Keratinocyte (primary cell): ENCODE results near the gene HIP1. TPM values are rescaled to one million over a fixed set of nuclear protein-coding genes. Genes with fewer than 3 reads are reported as not detected.

Experiments
- DNase-seq: peaks from one replicate; pipeline ENCODE4 v3.0.0-alpha.2; 2011; ENCODE audit warnings: low read depth, missing footprints, low spot score
- FAIRE-seq: peaks from 2 replicates; lab custom pipeline; 2011; peaks lifted over from hg19 to GRCh38; lab: Jason Lieb, UNC
- H2AFZ ChIP-seq: 2 replicates; pipeline ENCODE4 v1.6.0; 2012; ENCODE audit warnings: low read length, control low read depth, inconsistent platforms; ENCODE audit not compliant: control insufficient read depth
- H3K27ac ChIP-seq: 2 replicates; pipeline ENCODE4 v1.5.1; 2011; ENCODE audit warnings: low read length; ENCODE audit not compliant: control insufficient read depth, insufficient read depth
- H3K27me3 ChIP-seq: 3 replicates; pipeline ENCODE4 v1.6.0; 2011; ENCODE audit warnings: low read length; ENCODE audit not compliant: control insufficient read depth, insufficient read depth; ENCODE audit errors: extremely low read depth
- H3K36me3 ChIP-seq, 2 experiments: 2 replicates in 1 of 2; 3 replicates in 1 of 2; pipeline ENCODE4 v1.5.1; 2011; ENCODE audit warnings: low read length in 2 of 2, mild to moderate bottlenecking in 1 of 2; ENCODE audit not compliant: control insufficient read depth in 2 of 2, insufficient read depth in 2 of 2; ENCODE audit errors: extremely low read depth in 1 of 2
- H3K4me1 ChIP-seq: 3 replicates; pipeline ENCODE4 v1.5.1; 2011; ENCODE audit warnings: low read length; ENCODE audit not compliant: control insufficient read depth, insufficient read depth; ENCODE audit errors: extremely low read depth
- H3K4me2 ChIP-seq: 3 replicates; pipeline ENCODE4 v1.6.0; 2011; ENCODE audit warnings: low read depth, low read length; ENCODE audit not compliant: control insufficient read depth, insufficient read depth; ENCODE audit errors: extremely low read depth
- H3K4me3 ChIP-seq, 3 experiments: fragments of 200-600 bp in 1 of 3; sonication (generic) in 1 of 3; 2 replicates in 2 of 3; 3 replicates in 1 of 3; pipeline ENCODE4 v1.5.1; 2011 to 2016; ENCODE audit warnings: low read length in 3 of 3, mild to moderate bottlenecking in 3 of 3, control low read depth in 2 of 3, inconsistent platforms in 1 of 3, low read depth in 1 of 3, mixed read lengths in 1 of 3, mixed run types in 1 of 3, moderate library complexity in 1 of 3; ENCODE audit not compliant: control insufficient read depth in 2 of 3, insufficient read depth in 2 of 3; ENCODE audit errors: extremely low read depth in 1 of 3
- H3K79me2 ChIP-seq: 2 replicates; pipeline ENCODE4 v1.6.0; 2012; ENCODE audit warnings: low read length; ENCODE audit not compliant: control insufficient read depth, insufficient read depth
- H3K9ac ChIP-seq: 3 replicates; pipeline ENCODE4 v1.6.0; 2011; ENCODE audit warnings: low read length; ENCODE audit not compliant: control insufficient read depth, insufficient read depth; ENCODE audit errors: extremely low read depth
- H3K9me1 ChIP-seq: 3 replicates; pipeline ENCODE4 v1.6.0; 2011; ENCODE audit warnings: low read length; ENCODE audit not compliant: control insufficient read depth, insufficient read depth; ENCODE audit errors: extremely low read depth
- H3K9me3 ChIP-seq: 2 replicates; pipeline ENCODE4 v1.5.1; 2012; ENCODE audit warnings: low read depth, low read length; ENCODE audit not compliant: control insufficient read depth
- H4K20me1 ChIP-seq: 3 replicates; pipeline ENCODE4 v1.6.0; 2011; ENCODE audit warnings: low read length; ENCODE audit not compliant: control insufficient read depth, insufficient read depth; ENCODE audit errors: extremely low read depth
- CTCF ChIP-seq, 3 experiments: IDR thresholded peaks in 1 of 3; conservative IDR thresholded peaks in 1 of 3; optimal IDR thresholded peaks in 1 of 3; 2 replicates in 2 of 3; 3 replicates in 1 of 3; pipeline versions ENCODE3 to v1.5.1; 2011; ENCODE audit warnings: low read length in 3 of 3, mild to moderate bottlenecking in 3 of 3, moderate library complexity in 2 of 3, control low read depth in 1 of 3, inconsistent platforms in 1 of 3; ENCODE audit not compliant: insufficient read depth in 2 of 3; ENCODE audit errors: extremely low read depth in 1 of 3
- EZH2 ChIP-seq: IDR thresholded peaks from one replicate; pipeline ENCODE4 v1.6.1; 2012; ENCODE audit warnings: inconsistent platforms, mild to moderate bottlenecking, low read length, moderate library complexity
- dilution Hi-C: fragments of 300-500 bp; cut with MboI; formaldehyde crosslinking; loops from one replicate; pipeline ENCODE4 v1.7.0; 2020; ENCODE audit warnings: low sequenced_read_pairs; ENCODE audit not compliant: extremely low pct_ligation_motif_present
- polyA plus RNA-seq, 5 experiments: library from polyadenylated mRNA; depleted of rRNA in 3 of 5; stranded (reverse) in 3 of 5; stranded (forward) in 1 of 5; unstranded in 1 of 5; fragments of >200 nt; gene quantifications; 1 replicate in 1 of 5; 2 replicates in 3 of 5; 3 replicates in 1 of 5; pipeline versions ENCODE4 v1.2.1 to v1.2.3, GENCODE V29; 2011 to 2012; ENCODE audit warnings: missing spikeins in 2 of 5, low read depth in 1 of 5, low replicate concordance in 1 of 5

HIP1 gene
- polyA plus RNA-seq, 1 donor (not counting 4 experiments of a cell fraction or from before 2014, with no cell fraction given), result 5.0 TPM

- DNase-seq (no peak), FAIRE-seq (no peak)
- Histone ChIP-seq H3K4me2 (no peak overlapping the region), H3K4me1 (peaks cover 5% of the 10 kb centered on the region), H3K4me3 (no peak overlapping the region), H3K9me3 (no peaks in the 10 kb centered on the region), H3K9ac (no peak overlapping the region), H3K36me3 (no peaks in the 10 kb centered on the region), H3K9me1 (no peaks in the 10 kb centered on the region), H2AFZ (no peak overlapping the region), H4K20me1 (no peaks in the 10 kb centered on the region), H3K27ac (no peak overlapping the region), H3K27me3 (no peaks in the 10 kb centered on the region), H3K79me2 (no peaks in the 10 kb centered on the region)
- TF ChIP-seq CTCF (optimal IDR thresholded peaks at IDR 0.05 in 1 of 3, IDR thresholded peaks at IDR 0.05 in 1 of 3, conservative IDR thresholded peaks at IDR 0.05 in 1 of 3; ENCODE audit: extremely low read depth in 1 of 3, insufficient read depth in 2 of 3, low read length in 3 of 3) (no peak), EZH2 (no peak)
- dilution Hi-C loops, result no loop called here
Observed at GRCh38 chr7:75650681-75651080, 88.1 kb downstream of the HIP1 start.

- Histone ChIP-seq H3K4me1 (peaks cover 5% of the 10 kb centered on the region), H3K4me2 (no peak overlapping the region), H3K79me2 (no peaks in the 10 kb centered on the region), H3K27me3 (no peaks in the 10 kb centered on the region), H3K36me3 (no peaks in the 10 kb centered on the region), H2AFZ (no peak overlapping the region), H4K20me1 (no peaks in the 10 kb centered on the region), H3K4me3 (no peak overlapping the region), H3K9me3 (no peaks in the 10 kb centered on the region), H3K9ac (no peak overlapping the region), H3K27ac (no peak overlapping the region), H3K9me1 (no peaks in the 10 kb centered on the region)
- dilution Hi-C loops, result no loop called here
- DNase-seq (no peak), FAIRE-seq (no peak)
- TF ChIP-seq EZH2 (no peak), CTCF (optimal IDR thresholded peaks at IDR 0.05 in 1 of 3, IDR thresholded peaks at IDR 0.05 in 1 of 3, conservative IDR thresholded peaks at IDR 0.05 in 1 of 3; ENCODE audit: extremely low read depth in 1 of 3, insufficient read depth in 2 of 3, low read length in 3 of 3) (no peak)
Observed at GRCh38 chr7:75650062-75650461, 88.7 kb downstream of the HIP1 start.
